ENCODE results near the gene SDK1. TPM values are rescaled to one million over a fixed set of nuclear protein-coding genes. Genes with fewer than 3 reads are reported as not detected.

The SDK1 gene
- total and polyA plus RNA-seq, 7 donors, result 0.31 to 2.4 (median 1.3) TPM

DNA sequence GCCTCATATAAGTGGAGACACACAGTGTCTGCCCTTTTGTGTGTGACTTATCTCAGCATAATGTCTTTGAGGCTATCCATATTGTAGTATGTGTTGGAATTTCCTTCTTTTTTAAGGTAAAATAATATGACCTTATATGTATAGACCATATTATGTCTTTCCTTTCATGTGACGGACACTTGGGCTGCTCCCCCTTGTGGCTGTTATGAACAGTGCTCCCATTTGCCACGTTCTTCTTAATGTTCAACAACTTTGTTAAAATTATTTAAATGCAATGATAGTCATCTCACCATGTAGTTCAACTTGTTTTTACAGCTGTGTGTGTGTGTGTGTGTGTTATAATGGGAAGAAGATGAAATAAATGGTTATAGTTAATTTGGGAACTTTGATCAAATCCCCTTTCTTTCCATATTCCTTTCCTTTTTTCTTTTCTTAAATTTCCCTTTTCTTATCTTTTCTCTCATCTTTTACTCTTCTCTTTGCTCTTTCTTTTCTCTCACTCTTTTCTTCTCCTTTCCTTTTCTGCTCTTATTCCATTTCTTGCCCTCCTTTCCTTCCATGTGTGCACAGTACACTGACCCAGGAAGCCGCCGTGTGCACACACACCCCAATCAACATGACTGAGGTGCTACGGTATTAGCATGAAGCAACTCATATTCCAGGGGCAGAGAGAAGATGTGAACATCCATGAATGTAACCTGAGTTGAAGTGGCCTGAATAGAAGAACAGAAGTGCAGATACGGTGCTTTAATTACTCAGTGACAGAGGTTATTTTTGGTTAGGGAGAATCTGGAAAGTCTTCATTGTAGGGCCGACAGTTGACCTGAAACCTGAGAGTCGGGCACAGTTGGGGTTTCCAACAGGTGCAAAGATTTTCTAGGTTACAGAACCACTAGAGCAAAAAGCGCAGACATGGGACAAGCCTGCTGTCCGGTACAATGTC is 596.6 kb downstream of the SDK1 start:
- no peak for DNase-seq
- Histone ChIP-seq H3K4me1 (peaks cover 32% of the 10 kb centered on the region), H3K27me3 (ENCODE audit: insufficient read depth in 3 of 3, low read length in 2 of 3) (no peaks in the 10 kb centered on the region), H3K4me3 (no peak overlapping the region), H3K27ac (peak overlapping the region; percentile 72), H3K36me3 (ENCODE audit: insufficient read depth in 1 of 2, low read depth in 1 of 2) (no peaks in the 10 kb centered on the region), H3K9me3 (no peaks in the 10 kb centered on the region)
- ATAC-seq, result peak; percentile 92 to 96 (median 96)
- 31 to 42% (median 33%) methylated on average over 10 of the region's 10 CpGs for WGBS, 3 donors
- intact Hi-C loops (cut with DNase I), result loop anchor here (10.0 kb wide), 3 partner anchors 593 to 1033 kb away; partner anchors contain the start of gene SDK1 (in 1 of the 2)
- TF ChIP-seq, protein P1, sequence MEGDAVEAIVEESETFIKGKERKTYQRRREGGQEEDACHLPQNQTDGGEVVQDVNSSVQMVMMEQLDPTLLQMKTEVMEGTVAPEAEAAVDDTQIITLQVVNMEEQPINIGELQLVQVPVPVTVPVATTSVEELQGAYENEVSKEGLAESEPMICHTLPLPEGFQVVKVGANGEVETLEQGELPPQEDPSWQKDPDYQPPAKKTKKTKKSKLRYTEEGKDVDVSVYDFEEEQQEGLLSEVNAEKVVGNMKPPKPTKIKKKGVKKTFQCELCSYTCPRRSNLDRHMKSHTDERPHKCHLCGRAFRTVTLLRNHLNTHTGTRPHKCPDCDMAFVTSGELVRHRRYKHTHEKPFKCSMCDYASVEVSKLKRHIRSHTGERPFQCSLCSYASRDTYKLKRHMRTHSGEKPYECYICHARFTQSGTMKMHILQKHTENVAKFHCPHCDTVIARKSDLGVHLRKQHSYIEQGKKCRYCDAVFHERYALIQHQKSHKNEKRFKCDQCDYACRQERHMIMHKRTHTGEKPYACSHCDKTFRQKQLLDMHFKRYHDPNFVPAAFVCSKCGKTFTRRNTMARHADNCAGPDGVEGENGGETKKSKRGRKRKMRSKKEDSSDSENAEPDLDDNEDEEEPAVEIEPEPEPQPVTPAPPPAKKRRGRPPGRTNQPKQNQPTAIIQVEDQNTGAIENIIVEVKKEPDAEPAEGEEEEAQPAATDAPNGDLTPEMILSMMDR (IDR thresholded peaks at IDR 0.05), result peak; percentile 68

DNA sequence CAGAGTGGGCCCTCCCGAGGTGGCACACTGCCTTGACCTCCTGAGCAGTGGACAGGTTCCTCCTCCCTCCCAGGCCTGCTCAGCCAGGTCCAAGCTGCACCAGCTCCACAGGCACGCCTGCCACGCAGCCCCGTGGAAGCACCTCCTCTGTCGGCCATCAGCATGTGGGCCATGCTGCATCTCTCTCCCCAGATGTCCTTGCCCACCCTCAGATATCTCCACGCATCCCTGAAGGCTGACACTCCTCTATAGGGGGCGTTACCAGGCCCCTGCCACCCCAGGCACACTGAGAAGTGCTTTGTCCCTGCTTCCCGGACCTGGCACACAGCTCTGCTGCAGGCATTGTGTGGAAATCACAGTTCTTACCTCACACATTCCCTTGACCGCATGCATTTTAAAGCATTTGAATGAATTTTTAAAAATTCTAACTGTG is 598.5 kb downstream of the SDK1 start:
- H3K4me3 ChIP-seq, result no peak overlapping the region
- ATAC-seq (no peak), DNase-seq (no peak)
- intact Hi-C loops (cut with DNase I), result loop anchor here (10.0 kb wide), 3 partner anchors 595 to 1035 kb away; partner anchors contain the start of gene SDK1 (in 1 of the 2)
- 59 to 76% (median 73%) methylated on average over 9 of the region's 9 CpGs for WGBS, 3 donors
- H3K27me3 ChIP-seq (ENCODE audit: insufficient read depth in 3 of 3, low read length in 2 of 3), result no peaks in the 10 kb centered on the region
- peak overlapping the region; percentile 72 for H3K27ac ChIP-seq
- TF ChIP-seq, protein P1 (IDR thresholded peaks at IDR 0.05), result no peak
- H3K36me3 ChIP-seq (ENCODE audit: insufficient read depth in 1 of 2, low read depth in 1 of 2), result no peaks in the 10 kb centered on the region
- peaks cover 29% of the 10 kb centered on the region for H3K4me1 ChIP-seq
- H3K9me3 ChIP-seq, result no peaks in the 10 kb centered on the region

DNA sequence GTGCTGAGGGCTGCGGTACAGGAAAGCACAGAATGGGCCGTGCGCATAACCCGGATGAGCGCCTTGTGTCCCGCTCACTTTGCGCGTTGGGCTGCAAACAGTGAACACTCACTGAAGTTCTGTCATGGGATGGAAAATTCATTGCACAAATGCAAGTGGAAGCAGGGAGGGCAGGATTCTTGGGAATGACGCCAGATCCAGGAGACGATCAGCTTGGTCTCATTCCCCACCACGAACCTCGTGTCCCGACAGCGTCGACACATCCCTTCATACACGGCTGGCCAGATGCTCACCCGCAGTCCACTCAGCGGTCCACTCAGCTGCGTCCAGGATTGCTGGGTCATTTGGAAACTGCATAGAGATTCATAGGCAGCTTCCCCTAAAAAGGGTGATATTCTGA is 607.1 kb downstream of the SDK1 start:
- Histone ChIP-seq H3K27ac (no peak overlapping the region), H3K4me3 (no peak overlapping the region), H3K36me3 (ENCODE audit: insufficient read depth in 1 of 2, low read depth in 1 of 2) (no peaks in the 10 kb centered on the region), H3K9me3 (no peaks in the 10 kb centered on the region), H3K27me3 (ENCODE audit: insufficient read depth in 3 of 3, low read length in 2 of 3) (no peaks in the 10 kb centered on the region), H3K4me1 (no peaks in the 10 kb centered on the region)
- intact Hi-C loops (cut with DNase I), result no loop called here
- TF ChIP-seq, protein P1 (IDR thresholded peaks at IDR 0.05), result no peak
- no peak for DNase-seq
- WGBS, 3 donors, result 91 to 93% (median 91%) methylated on average over 19 of the region's 19 CpGs
- ATAC-seq, result no peak

DNA sequence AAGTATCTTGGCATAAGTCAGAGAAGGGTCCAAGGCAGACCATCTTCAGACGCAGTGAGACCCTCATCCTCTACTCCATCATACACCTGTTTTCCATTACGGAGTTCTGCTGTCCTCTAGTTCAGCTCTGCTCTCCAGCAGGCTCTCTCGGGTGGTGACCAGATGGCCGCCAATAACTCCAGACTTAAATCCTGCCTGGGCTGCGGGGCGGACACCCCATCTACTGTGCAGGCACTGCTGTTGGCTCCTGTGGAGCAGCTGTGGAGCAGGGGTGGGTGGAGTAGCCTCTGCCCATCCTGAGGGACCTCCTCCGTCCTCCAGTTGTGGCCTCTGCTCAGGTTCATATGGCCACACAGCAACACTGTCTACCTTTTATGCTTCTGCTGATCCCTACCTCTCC is 608.1 kb downstream of the SDK1 start:
- intact Hi-C loops (cut with DNase I), result no loop called here

More for the DNA sequence above, 608.1 kb downstream of the SDK1 start:
- no peak for DNase-seq
- no peaks in the 10 kb centered on the region for H3K27me3 ChIP-seq (ENCODE audit: insufficient read depth in 3 of 3, low read length in 2 of 3)
- no peaks in the 10 kb centered on the region for H3K36me3 ChIP-seq (ENCODE audit: insufficient read depth in 1 of 2, low read depth in 1 of 2)
- H3K4me1 ChIP-seq, result no peaks in the 10 kb centered on the region
- no peaks in the 10 kb centered on the region for H3K9me3 ChIP-seq
- TF ChIP-seq, protein P1 (IDR thresholded peaks at IDR 0.05), result no peak
- H3K27ac ChIP-seq, result no peak overlapping the region
- H3K4me3 ChIP-seq, result no peak overlapping the region
- no peak for ATAC-seq
- 68 to 75% (median 74%) methylated on average over 7 of the region's 7 CpGs for WGBS, 3 donors

Measured in psoas muscle (tissue), 8 donors.